Effector memory CD4-positive, alpha-beta T cell (primary cell): ENCODE data around the gene NPAS1.
"Not testable (repeated sequence)": the region's sequence is repeated elsewhere in the genome, so short reads cannot be mapped to it uniquely, and the experiment has no call there.

ENCODE experiments used
- DNase-seq, 3 donors: peaks; one replicate each; pipeline ENCODE4 v3.0.0-alpha.2; 2020
- H3K27ac ChIP-seq: 2 replicates; pipeline ENCODE4 v1.7.0; 2013; ENCODE audit warnings: mild to moderate bottlenecking, low read length, moderate library complexity; ENCODE audit not compliant: insufficient read depth, poor library complexity, severe bottlenecking
- H3K27me3 ChIP-seq: replicated peaks from 2 replicates; pipeline ENCODE4 v1.7.0; 2013; ENCODE audit warnings: mild to moderate bottlenecking, low read length; ENCODE audit not compliant: insufficient read depth, control insufficient read depth, poor library complexity, severe bottlenecking
- H3K36me3 ChIP-seq: 2 replicates; pipeline ENCODE4 v1.7.0; 2013; ENCODE audit warnings: mild to moderate bottlenecking, low read length, moderate library complexity; ENCODE audit not compliant: control insufficient read depth, insufficient read depth
- H3K4me1 ChIP-seq: 2 replicates; pipeline ENCODE4 v1.7.0; 2013; ENCODE audit warnings: low read length, mild to moderate bottlenecking; ENCODE audit not compliant: control insufficient read depth, insufficient read depth, poor library complexity, severe bottlenecking
- H3K4me3 ChIP-seq: 2 replicates; pipeline ENCODE4 v1.7.0; 2013; ENCODE audit warnings: low read length, low read depth, mild to moderate bottlenecking; ENCODE audit not compliant: insufficient read depth, poor library complexity, severe bottlenecking
- H3K9me3 ChIP-seq: 2 replicates; pipeline ENCODE4 v1.7.0; 2013; ENCODE audit warnings: mild to moderate bottlenecking, low read length, moderate library complexity; ENCODE audit not compliant: control insufficient read depth

NPAS1 gene

GRCh38 chr19:47040869-47041268, 21.2 kb downstream of the NPAS1 start:
- Histone ChIP-seq H3K4me1 (peaks cover 6% of the 10 kb centered on the region), H3K27me3 (no peaks in the 10 kb centered on the region), H3K36me3 (no peaks in the 10 kb centered on the region), H3K4me3 (no peak overlapping the region), H3K9me3 (no peaks in the 10 kb centered on the region), H3K27ac (no peak overlapping the region)
- DNase-seq: no peak

- Histone ChIP-seq H3K27me3 (no peaks in the 10 kb centered on the region), H3K4me1 (peaks cover 10% of the 10 kb centered on the region), H3K27ac (no peak overlapping the region), H3K9me3 (no peaks in the 10 kb centered on the region), H3K36me3 (no peaks in the 10 kb centered on the region), H3K4me3 (no peak overlapping the region)
- no peak for DNase-seq
Observed at GRCh38 chr19:47044946-47045866, 25.6 kb downstream of the NPAS1 start.

- Histone ChIP-seq H3K4me1 (peaks cover 10% of the 10 kb centered on the region), H3K4me3 (no peak overlapping the region), H3K36me3 (no peaks in the 10 kb centered on the region), H3K27me3 (no peaks in the 10 kb centered on the region), H3K9me3 (no peaks in the 10 kb centered on the region), H3K27ac (no peak overlapping the region)
- DNase-seq: no peak
Observed at GRCh38 chr19:47045867-47046470, 26.3 kb downstream of the NPAS1 start.

GRCh38 chr19:47047272-47047762, 27.7 kb downstream of the NPAS1 start:
- H3K9me3 ChIP-seq: no peaks in the 10 kb centered on the region
- DNase-seq: no peak

GRCh38 chr19:47047763-47048405, 28.2 kb downstream of the NPAS1 start:
- Histone ChIP-seq H3K4me1 (peaks cover 10% of the 10 kb centered on the region), H3K4me3 (peak overlapping the region; percentile 92), H3K9me3 (no peaks in the 10 kb centered on the region), H3K27ac (peak overlapping the region; percentile 63), H3K27me3 (no peaks in the 10 kb centered on the region), H3K36me3 (no peaks in the 10 kb centered on the region)
- DNase-seq: peak; percentile 38 to 71 (median 49)

More at GRCh38 chr19:47047272-47047762, 27.7 kb downstream of the NPAS1 start:
- Histone ChIP-seq H3K4me3 (no peak overlapping the region), H3K27ac (no peak overlapping the region), H3K27me3 (no peaks in the 10 kb centered on the region), H3K36me3 (no peaks in the 10 kb centered on the region), H3K4me1 (peaks cover 10% of the 10 kb centered on the region)

- H3K4me1 ChIP-seq: peaks cover 10% of the 10 kb centered on the region
- no peaks in the 10 kb centered on the region for H3K36me3 ChIP-seq
- no peak for DNase-seq
- no peak overlapping the region for H3K27ac ChIP-seq
- H3K9me3 ChIP-seq: no peaks in the 10 kb centered on the region
- H3K4me3 ChIP-seq: no peak overlapping the region
- no peaks in the 10 kb centered on the region for H3K27me3 ChIP-seq
Observed at GRCh38 chr19:47049307-47049700, 29.7 kb downstream of the NPAS1 start.

GRCh38 chr19:47050562-47050961, 30.9 kb downstream of the NPAS1 start:
- DNase-seq: not testable (repeated sequence)

GRCh38 chr19:47056411-47056810, 36.8 kb downstream of the NPAS1 start:
- DNase-seq: no peak
- Histone ChIP-seq H3K36me3 (no peaks in the 10 kb centered on the region), H3K9me3 (no peaks in the 10 kb centered on the region), H3K4me1 (no peaks in the 10 kb centered on the region), H3K27ac (no peak overlapping the region), H3K27me3 (no peaks in the 10 kb centered on the region), H3K4me3 (no peak overlapping the region)

More at GRCh38 chr19:47050562-47050961, 30.9 kb downstream of the NPAS1 start:
- H3K9me3 ChIP-seq, H3K27me3 ChIP-seq, H3K4me1 ChIP-seq, H3K4me3 ChIP-seq, H3K36me3 ChIP-seq, H3K27ac ChIP-seq: not testable (repeated sequence)

GRCh38 chr19:47057328-47057727, 37.7 kb downstream of the NPAS1 start:
- no peak overlapping the region for H3K27ac ChIP-seq
- no peaks in the 10 kb centered on the region for H3K9me3 ChIP-seq
- H3K36me3 ChIP-seq: no peaks in the 10 kb centered on the region
- no peaks in the 10 kb centered on the region for H3K4me1 ChIP-seq
- H3K27me3 ChIP-seq: no peaks in the 10 kb centered on the region
- no peak for DNase-seq
- no peak overlapping the region for H3K4me3 ChIP-seq
